ENCODE measurements around the gene ATP6V0D1. TPM values are rescaled to one million over a fixed set of nuclear protein-coding genes. Genes with fewer than 3 reads are reported as not detected.

Gene ATP6V0D1
- total RNA-seq, 2 donors from 2014 or later: 79.7 to 95.7 TPM

DNA sequence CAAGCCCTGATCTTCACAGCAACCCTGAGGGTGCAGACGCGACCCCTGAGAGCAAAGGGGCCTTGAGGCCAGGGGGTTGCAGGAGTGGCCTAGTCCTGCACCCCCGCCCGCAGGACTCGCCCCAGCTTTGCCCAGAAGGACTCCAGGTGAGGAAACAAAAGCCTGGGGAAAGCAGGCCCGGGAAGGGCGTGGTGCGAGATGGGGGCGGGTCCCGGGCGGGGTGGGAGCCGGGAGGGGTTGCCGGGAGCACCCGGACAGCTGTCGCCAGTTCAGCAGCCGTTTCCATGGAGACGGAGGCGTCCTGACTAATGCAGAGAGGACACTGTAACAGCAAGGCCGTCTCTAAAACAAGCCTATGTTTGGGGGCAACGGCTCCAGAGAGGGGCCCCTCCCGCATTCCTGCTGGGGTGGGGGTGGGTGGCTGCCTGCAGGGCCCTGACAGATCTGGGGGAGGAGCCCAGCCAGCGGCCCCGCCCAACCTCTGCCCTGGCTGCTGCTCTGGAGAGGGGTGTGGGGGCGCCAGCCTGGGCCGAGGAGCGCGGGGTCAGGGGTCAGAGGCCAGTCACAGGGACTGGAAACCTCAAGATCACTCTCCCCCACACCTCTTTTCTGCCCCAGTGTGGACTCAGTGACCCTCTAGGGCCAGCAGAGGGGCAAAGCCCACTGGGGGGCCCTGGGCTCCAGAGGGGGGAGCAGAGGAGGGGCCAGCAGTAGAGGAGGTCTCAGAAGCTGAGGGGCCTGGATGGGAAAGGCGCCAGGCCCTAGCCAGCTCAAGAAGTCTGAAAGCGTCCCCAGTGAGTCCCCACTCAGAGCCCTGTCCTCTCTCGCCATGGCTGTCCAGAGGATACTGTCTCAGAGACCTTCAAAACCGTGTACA lies 84.6 kb downstream of the ATP6V0D1 start:
- H3K36me3 ChIP-seq: no peaks in the 10 kb centered on the region
- no peak overlapping the region for H3K4me3 ChIP-seq
- DNase-seq (ENCODE audit: low spot score): peak; percentile 94
- no peaks in the 10 kb centered on the region for H3K9me3 ChIP-seq
- H3K27me3 ChIP-seq: no peaks in the 10 kb centered on the region
- peak overlapping the region; percentile 67 to 71 for H3K27ac ChIP-seq
- H3K4me1 ChIP-seq: peaks cover 0 to 84% of the 10 kb centered on the region in 2 donors
- TF ChIP-seq, protein P1, sequence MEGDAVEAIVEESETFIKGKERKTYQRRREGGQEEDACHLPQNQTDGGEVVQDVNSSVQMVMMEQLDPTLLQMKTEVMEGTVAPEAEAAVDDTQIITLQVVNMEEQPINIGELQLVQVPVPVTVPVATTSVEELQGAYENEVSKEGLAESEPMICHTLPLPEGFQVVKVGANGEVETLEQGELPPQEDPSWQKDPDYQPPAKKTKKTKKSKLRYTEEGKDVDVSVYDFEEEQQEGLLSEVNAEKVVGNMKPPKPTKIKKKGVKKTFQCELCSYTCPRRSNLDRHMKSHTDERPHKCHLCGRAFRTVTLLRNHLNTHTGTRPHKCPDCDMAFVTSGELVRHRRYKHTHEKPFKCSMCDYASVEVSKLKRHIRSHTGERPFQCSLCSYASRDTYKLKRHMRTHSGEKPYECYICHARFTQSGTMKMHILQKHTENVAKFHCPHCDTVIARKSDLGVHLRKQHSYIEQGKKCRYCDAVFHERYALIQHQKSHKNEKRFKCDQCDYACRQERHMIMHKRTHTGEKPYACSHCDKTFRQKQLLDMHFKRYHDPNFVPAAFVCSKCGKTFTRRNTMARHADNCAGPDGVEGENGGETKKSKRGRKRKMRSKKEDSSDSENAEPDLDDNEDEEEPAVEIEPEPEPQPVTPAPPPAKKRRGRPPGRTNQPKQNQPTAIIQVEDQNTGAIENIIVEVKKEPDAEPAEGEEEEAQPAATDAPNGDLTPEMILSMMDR (IDR thresholded peaks at IDR 0.05): no peak

DNA sequence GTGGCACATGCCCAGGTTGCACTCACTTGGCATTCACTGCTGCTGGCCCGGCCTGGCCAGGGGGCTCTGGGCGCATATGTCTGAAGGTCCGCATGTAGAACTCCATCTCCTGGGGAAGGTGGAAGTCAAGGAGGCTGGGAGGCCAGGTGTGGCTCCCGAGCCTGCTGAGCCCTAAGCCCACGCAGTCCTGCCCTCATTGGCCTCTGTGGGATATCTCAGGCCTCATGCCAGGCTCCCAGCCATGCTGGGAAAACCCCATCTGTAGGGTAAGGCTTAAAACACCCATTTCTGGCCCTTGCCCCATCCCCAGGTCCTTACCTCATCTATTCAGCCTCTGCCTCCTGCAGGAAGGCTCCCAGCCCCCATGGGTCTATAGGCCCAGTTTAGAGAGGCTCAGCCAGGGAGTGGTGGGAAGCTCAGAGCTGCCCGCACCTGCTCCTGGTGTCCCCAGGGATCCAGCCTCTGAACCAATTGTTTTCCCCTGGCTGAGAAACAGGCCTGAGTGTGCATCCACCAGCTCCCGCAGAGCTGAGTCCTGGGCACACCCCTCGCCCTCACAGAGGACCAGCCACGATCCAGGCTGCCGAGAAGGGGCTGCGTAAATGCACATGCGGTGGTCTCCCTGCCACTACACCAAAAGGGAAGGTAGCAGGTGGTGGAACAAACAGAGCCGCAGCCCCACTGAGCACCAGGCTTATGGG lies 85.3 kb downstream of the ATP6V0D1 start:
- Histone ChIP-seq H3K36me3 (no peaks in the 10 kb centered on the region), H3K27ac (peak overlapping the region in 1 of 2 donors; percentile 24), H3K27me3 (no peaks in the 10 kb centered on the region), H3K4me1 (peaks cover 0 to 92% of the 10 kb centered on the region in 2 donors), H3K9me3 (no peaks in the 10 kb centered on the region), H3K4me3 (no peak overlapping the region)
- DNase-seq (ENCODE audit: low spot score): no peak
- TF ChIP-seq, protein P1 (IDR thresholded peaks at IDR 0.05): no peak

DNA sequence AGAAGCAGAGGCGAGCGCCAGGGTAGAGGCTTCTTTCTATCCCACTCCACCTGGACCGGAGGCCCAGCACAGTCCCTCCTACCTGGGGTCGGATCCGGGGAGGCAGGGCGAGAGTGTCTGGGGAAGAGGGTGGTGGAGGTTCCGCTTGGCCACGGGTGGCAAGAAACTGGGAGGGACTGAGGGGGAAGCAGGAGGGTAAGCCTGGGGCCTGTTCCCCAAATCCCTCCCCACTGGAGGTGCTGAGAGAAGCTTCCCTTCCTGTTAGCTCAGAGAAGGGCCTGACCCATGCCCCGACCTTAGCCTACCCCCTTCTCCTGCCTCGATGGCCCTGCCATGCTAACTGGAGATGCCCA lies 85.9 kb downstream of the ATP6V0D1 start:
- Histone ChIP-seq H3K27me3 (no peaks in the 10 kb centered on the region), H3K4me1 (peaks cover 0 to 98% of the 10 kb centered on the region in 2 donors), H3K4me3 (no peak overlapping the region), H3K9me3 (no peaks in the 10 kb centered on the region), H3K27ac (peak overlapping the region; percentile 16 to 30), H3K36me3 (no peaks in the 10 kb centered on the region)
- DNase-seq (ENCODE audit: low spot score): no peak
- TF ChIP-seq, protein P1 (IDR thresholded peaks at IDR 0.05): no peak

DNA sequence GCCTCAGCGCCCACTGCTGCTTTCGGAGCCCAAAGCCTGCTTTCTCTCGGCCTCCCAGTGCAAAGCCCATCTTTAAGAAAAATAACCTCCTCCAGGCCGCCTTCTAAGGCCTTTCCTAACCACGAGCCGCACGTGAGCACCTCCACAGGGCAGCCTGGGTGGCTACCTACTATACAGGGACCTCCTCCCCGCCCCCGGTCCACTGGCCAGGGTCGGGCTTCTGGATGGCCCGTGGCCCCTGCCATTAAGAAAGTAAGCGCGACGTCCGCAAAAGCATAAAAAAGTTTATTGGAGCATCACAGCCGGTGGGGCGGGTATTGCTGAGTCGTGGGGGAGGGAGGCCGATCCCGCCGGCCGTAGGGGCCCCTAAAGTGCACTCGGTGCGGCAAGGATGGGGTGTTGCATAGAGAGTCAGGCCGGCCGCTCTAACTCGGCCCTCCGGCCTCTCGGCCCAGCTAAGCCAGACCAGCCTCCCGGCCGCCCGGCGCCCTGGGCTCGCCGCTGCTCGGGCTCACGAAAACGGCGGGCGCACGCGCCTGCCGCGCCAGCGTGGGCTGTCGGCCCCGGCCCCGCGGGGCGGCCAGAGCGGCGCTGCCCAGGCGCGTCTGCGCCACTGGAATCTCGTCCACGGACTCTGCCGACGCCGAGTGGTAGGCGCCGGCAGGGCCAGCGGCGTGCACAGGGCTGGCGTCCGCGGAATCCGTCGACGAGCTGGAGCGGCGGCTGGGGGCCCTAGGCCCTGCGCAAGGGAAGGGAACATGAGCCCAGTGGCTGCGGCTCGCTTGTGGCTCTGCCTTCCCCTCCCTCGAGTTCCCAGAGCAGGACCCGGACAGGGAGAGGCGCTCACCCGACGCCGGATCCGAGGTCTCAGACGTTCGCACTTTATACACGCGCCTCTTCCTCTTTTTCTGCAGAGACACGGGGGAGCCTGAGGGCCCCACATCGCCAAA lies 86.5 kb downstream of the ATP6V0D1 start:
- DNase-seq (ENCODE audit: low spot score): no peak
- no peaks in the 10 kb centered on the region for H3K27me3 ChIP-seq
- H3K4me1 ChIP-seq: peaks cover 0 to 99% of the 10 kb centered on the region in 2 donors
- H3K4me3 ChIP-seq: peak overlapping the region in 1 of 2 donors; percentile 61
- no peaks in the 10 kb centered on the region for H3K9me3 ChIP-seq
- H3K36me3 ChIP-seq: no peaks in the 10 kb centered on the region
- H3K27ac ChIP-seq: peak overlapping the region; percentile 64 to 72
- TF ChIP-seq, protein P1 (IDR thresholded peaks at IDR 0.05): no peak

DNA sequence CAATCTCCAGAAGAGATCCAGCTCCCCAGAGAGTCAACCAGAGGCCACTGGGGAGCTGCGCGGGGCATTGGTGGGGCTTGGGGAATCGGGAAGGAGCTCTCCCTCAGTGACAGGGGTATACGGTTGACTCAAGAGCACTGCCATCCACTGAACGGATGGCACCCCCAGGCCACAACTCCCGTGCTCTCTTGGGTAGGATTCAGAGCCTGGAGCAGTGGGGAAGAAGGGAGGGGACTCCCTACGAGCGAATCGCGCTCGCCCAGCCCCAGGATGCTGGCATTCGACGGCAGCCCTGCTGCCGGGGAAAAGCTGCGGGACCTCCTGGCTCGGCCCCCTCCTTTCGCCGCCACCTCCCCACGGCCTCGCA lies 87.2 kb downstream of the ATP6V0D1 start:
- H3K9me3 ChIP-seq: no peaks in the 10 kb centered on the region
- no peaks in the 10 kb centered on the region for H3K36me3 ChIP-seq
- no peaks in the 10 kb centered on the region for H3K27me3 ChIP-seq
- DNase-seq (ENCODE audit: low spot score): no peak
- H3K4me3 ChIP-seq: peak overlapping the region; percentile 28 to 61
- peak overlapping the region; percentile 64 to 72 for H3K27ac ChIP-seq
- peaks cover 0 to 96% of the 10 kb centered on the region in 2 donors for H3K4me1 ChIP-seq
- TF ChIP-seq, protein P1 (IDR thresholded peaks at IDR 0.05): no peak

Data from right atrium auricular region (tissue), 2 donors.